Femur (tissue), 1 donor: ENCODE measurements around the gene CDH23.

Experiments
- DNase-seq: peaks from one replicate; pipeline ENCODE4 v3.0.0-alpha.2; 2017

The CDH23 gene

DNA sequence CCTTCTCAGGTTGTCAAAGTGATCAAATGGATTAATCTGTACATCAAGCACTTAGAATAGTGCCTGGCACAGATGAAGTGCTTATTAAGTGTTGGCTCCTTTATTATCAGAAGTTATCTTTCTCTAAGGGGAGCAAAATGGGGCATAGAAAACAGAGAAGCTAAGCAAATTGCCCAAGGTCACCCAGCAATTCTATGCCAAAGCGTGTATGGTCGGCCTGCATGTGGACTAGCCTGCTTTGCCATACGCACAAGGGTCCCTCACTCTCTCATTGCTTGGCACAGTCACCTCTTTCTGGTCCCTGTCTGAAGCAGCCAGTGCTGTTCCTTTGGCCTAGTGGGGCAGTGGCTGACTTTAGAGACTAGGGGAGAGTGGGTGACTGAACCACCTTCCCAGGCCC is 45.3 kb downstream of the CDH23 start:
- DNase-seq, result no peak

DNA sequence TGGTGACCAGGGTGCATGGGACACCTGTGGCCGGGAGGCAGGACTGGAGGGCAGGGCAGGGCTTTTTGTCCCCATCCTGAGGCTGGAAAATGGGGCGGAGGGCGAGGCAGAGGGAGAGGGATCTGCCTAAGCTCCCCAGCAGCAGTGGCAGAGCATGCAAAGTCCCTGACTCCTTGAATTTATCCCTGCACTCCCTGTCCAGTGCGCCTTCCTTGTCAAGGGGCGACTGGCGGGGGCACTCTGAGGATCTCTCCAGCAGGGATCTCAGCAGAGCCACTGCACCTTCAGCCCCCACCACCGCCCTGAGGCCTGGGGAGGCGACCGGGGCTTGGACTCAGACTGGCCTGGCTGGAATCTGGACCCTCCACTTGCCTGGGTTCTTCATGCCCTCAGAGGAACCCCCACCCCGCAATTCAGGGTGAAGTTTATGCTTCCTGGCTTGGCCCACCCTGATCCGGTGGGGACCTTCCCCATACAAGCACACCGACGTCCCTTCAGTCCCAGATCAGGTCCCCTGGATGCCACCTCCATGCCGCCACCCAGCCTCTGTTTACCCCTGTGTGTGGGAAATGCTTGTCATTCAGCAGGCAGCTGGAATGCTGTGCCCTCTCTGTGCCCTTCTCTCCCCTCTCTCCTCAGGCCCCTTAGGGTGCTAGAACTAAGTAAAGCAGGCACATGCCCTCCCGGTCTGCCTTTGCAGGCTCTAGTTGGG is 46.3 kb downstream of the CDH23 start:
- DNase-seq, result no peak

DNA sequence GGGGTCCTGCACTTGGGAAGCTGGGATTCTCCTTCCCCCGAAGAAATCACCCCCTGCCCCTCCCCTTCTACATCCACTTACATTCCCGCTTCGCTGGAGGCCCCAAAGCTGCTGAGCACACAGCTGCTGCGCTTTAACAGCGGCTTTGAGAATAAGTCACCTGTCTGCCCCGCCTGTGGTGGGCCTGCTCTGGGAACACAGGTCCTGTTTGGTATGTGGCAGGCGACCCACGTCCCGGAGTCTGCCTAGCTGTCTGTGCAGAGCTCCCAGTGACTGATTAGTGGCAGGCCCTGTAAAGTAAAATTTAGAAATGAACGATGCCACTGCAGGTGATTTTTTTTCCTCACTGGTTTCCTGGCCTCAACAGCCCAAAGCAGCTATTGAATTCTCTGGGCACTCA is 47.0 kb downstream of the CDH23 start:
- no peak for DNase-seq

DNA sequence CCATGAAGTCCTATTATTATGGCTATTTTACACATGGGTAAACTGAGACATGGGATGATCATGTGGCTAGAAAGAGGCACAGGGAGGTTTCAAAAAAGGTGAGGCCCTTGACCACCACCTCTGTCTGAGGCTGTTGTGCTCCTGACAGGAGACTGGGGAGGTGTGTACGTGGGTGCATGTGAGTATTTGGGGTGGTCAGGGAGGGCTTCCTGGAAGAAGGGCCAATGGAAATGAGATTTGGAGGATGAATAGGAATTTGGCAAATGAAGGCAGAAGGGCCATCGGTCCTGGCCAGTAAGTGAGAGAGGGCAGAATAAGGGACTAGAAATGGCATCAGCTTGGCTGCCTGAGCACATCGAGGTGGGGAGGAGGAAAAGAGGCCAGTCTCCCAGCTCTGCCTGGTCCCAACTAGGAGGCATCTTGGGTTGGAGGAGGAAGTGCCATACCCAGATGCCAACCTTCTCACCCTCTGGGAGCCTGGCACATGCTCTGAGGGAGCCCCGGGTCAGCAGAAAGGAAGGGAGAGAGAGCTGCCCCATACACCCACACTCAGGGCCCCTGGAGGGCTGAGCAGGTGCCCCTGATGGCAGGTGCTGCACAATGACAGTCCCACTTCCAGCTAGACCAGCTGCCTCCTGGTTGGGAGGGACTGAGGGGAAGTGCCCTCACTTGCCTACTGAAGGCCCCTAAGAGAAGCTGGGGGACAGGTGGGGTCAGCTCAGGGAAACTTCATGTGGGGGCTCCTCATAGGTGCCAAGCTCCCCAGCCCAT is 47.7 kb downstream of the CDH23 start:
- no peak for DNase-seq

DNA sequence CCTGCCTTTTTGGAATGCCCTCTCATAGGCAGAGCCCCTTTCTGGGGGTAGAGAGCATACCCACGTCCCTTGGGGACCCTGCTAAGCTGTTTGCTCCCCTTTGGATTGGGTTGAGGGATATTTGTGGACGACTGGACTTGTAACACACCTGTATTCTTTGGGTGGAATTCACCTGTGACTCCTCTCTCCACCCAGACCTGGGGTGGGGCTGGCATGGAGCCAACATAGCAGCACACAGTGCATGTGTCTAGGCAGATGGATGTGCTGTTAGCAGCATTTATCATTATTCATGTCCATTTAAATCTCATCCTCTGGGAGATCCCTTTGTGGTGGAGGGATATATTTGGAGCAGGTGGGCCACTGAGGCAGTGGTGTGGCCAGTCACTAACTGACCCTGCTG is 51.0 kb downstream of the CDH23 start:
- DNase-seq, result no peak

DNA sequence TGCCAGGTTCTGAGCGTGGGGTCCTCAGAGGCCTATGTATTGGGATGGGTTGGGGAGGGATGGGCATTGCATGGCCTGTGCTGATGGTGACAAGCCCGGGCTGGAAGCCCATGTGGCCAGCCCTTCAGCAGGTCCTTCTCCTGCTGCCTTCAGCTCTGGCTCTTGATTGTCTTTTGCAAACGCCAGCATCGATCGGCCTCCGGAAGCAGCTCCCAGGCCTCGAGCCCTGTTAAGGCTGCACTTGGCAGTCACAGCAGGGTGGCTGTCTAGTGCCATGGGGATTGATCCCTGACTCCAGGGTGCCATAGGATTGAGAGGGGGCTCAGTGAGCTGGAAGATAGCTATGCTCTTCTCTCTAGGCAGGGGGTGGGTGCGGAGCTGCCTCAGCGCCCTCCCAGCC is 51.4 kb downstream of the CDH23 start:
- no peak for DNase-seq

DNA sequence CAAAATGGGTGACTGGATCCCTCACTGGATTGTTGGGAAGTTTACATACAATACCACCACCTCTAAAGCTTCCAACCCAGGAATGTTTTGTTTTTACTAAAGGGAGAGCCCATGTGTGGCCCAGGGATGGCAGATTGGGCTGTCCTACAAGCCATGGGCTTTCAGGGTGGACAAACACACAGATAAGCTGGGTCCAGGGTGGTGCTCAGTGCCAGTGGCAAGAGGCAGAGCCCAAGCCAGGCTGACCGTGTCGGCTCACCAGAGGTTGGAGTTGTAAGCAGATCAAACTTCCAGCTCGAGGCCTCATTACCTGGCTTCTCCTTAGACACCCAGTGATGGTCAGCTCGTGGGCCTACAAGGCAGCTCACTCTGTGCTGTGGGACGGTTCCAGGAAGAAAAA is 52.3 kb downstream of the CDH23 start:
- DNase-seq, result no peak

DNA sequence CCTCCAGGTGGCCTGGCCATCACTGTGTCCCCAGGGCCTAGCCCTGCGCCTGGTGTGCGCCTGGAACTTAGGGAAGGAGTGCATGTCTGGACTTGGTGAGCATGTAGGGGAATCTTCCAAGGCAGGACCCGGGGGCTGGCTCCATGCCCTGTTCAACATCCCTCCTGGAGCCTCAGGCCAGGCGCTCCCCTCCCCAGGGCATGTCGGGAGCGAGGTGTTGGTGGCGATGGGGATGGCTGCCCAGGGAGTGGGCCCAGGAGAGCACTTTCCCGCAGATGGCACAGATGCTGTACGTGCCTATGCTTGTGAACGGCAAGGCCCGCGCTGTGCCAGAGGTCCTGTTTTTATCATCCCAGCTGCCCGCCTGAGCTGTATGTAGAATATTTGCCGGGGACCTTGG is 55.0 kb downstream of the CDH23 start:
- DNase-seq, result no peak

DNA sequence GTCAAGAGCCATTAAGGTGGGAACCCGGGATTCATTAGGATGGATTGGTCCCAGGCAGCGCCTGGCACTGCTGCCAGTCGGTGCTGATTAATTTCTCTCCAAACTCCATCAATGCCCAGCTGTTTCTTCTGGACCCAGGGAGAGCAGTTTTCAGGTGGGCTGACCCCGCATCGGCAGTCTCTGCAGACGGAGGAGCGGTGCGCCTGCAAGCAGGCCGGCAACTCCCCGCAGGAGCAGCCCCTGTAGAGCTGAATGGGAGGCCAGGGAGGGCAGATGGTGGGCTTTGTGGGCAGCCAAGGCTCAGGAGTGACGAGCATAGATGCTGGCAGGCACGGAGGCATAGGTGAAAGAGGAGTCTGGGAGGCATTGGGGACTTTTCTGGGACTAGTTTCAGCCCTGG is 56.5 kb downstream of the CDH23 start:
- no peak for DNase-seq

DNA sequence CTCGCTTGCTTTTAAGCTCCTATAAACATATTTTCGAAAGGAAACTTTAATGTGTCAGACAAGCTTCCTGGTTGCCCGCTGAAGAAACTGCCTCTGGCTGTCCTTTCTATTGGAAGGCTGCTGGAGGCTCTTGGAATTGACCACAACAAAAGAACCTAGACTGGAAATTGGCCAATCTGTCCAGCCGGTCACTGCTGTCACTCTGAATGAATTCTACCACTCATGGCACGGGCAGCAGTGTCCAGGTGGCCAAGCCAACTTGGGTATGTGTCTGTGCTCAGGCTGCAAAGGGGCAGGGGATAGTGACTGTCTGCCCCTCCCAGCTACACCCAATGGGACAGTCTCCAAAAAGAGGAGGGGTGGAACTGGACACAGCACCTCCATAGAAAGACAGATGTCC is 57.6 kb downstream of the CDH23 start:
- no peak for DNase-seq

DNA sequence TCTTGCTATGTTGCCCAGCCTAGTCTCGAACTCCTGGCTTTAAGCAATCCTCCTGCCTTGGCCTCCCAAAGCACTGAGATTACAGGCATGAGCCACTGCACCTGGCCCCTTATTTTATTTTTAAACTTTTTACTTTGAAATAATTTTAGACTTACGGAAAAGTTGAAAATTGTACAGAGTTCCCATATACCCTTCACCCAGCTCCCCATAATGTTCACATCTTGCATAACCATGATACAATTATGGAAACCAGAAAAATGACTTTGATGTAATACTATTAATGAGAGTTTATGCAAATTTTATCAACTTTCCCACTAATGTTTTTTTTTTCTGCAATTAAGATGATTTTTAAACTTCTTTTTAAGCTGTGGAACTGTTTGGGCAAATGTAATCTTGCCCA is 58.3 kb downstream of the CDH23 start:
- DNase-seq, result no peak

DNA sequence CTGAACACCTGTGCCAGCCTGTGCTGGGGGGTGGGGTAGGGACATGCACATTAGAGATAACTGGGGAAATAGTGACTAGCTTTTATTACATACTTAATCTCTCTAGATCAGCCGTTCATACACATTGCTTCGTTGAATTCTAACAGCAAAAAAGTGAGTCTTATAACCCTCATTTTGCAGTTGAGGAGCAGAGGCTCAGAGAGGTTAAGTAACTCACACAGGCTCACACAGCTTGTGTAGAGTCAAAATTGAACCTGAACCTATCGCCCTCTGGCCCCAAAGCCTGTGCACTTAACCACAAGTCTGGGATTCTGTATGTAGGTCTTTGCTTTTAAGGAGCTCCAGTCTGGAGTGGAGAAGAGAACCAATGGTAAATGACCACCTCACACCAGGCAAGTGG is 59.9 kb downstream of the CDH23 start:
- no peak for DNase-seq

DNA sequence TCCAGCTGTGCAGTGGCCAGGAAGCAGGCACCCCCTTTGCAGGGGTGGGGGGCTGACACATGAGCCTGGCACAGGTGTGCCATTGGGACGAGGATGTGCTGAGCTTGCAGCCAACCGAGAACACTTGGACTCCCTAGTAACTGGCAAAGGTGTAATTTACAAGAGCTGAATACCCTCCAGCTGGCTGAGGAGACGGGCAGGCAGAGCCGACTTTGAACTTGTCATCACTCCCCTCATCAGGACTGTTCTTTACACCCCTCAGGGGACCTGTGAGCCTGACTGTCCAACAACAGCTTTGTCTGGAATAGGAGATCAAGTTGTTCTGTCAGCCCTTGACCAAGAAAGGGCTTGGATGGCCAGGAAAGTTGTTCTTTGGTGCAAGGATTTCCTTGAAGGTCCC is 61.2 kb downstream of the CDH23 start:
- no peak for DNase-seq

DNA sequence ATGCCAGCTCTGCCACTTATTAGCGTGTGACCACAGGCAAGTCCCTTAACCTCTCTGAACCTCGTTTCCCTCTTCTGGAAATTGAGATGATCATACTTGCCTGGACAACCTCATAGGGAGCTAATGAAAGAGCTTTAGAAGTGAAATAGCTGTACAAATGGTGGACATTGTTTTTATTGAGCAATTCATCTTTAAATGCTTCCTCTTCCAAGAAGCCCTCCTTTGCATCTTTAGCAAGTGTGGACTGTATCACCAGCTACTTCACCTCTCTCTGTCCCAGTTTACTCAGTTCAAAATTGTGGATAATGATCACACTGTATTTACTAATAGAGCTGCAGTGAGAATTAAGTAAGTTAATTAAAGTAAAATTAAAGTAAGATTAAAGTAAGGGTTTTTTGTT is 61.7 kb downstream of the CDH23 start:
- DNase-seq, result no peak

DNA sequence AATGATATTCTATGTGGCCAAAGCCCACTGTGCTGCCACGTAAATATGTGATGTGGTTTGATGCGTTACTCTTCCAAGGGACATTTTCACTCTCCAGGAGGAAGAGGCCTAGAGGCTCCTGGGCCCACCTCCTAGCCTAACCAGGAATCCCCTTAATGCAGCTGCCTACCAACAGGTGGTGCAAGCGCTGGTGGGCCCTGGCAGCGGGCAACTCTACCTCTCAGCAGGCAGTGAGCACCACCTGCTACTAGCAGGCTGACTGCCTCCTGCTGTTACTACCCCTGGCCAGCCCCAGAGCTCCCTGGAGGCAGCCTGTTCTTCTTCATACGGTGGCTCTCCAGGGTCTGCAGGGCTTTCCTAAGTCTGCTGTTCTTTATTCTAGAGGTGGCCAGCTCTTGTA is 62.8 kb downstream of the CDH23 start:
- DNase-seq, result no peak

DNA sequence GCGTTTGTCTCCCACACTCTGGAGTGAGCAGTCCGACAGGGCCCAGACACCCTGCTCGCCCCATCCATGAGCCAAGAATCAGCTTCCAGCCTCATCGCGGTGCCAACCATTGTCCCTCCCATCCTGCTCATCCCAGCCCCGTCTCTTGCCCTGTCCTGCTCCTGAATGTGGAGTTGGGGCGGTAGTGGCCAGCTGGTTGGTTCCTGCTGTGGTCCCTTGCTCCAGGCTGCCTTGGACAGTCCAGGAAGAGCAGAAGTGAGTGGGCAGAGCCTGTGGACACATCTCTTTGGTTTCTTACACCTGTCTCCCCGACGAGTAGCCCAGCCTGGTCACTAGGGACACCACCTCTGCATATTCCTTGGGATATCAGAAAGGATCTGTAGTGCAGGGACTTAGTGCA is 63.9 kb downstream of the CDH23 start:
- DNase-seq, result no peak

DNA sequence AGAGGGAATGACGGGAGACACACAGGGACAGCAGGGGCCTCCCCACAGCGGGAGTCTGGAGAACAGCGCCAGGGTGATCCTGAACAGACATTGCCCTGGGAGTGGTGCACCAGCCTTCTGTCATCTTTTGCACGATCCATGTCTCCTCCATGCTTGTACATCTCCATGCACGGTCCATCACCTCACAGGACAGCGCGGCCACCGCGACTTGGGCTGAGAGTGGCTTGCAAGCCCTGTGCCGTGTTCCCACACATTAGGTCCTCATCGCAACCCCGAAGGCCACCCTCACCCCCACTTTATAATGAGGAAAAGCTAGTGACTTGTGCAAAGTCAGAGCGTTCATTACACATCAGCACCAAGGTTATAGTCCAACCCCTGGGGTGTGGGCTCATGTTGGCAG is 64.7 kb downstream of the CDH23 start:
- no peak for DNase-seq

DNA sequence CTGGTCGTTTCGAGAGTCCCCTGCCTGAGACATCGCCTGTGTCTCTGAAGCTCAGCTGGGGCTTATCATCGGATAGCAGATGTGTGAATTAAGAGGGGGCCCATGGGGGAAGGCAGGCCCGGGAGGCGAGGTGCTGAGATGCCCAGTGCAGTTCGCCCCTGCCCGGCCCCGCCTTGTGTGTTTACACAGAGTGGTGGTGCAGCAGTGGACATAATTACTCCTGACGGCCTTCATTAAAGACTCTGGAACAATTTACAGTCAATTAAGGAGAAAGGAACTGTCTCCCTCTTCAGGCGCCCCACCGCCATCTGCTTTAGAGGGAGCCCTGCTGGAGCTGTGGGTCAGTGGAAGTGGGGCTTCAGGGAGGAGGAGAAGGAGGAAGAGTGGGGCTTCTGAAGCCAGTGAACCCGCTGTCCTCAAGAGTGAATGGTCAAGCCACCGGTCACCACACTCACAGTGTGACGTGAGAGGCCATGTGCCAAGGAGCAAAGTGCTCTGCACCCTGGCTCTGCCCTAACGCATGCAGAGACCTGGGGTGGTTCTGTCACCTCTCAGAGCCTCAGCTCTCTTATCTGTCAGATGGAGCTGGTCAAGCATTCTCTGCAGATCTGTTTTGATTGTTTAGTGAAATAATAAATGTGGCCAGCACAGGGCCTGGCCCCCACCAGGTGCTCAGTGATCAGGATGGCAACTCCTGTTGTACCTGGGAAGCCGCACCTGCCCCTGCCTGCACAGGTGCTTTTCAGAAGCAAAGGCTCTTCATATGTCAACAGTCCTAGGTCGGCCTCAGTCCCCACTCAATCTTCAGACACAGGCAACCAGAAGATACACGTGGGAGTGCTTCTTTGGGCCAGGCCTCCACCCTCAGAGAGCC is 65.6 kb downstream of the CDH23 start:
- DNase-seq, result no peak

DNA sequence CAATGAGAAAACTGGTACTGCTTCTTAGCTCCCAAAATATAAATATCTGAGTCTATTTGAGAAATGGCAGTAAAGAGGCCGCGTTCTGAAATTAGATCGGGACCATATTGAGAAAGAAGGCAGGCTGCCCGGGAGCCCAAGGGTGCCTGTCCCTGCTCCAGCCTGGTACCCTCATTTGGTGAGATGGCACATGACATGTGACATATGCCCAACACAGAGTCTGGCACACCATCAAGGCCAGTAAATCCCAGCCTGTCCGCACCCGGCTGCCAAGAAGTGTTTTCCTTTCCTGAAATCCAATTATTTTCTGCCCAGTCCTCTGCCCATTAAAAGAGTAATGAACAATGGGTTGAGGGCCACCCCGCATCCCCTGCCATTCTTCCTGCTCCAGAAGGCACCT is 66.4 kb downstream of the CDH23 start:
- no peak for DNase-seq

DNA sequence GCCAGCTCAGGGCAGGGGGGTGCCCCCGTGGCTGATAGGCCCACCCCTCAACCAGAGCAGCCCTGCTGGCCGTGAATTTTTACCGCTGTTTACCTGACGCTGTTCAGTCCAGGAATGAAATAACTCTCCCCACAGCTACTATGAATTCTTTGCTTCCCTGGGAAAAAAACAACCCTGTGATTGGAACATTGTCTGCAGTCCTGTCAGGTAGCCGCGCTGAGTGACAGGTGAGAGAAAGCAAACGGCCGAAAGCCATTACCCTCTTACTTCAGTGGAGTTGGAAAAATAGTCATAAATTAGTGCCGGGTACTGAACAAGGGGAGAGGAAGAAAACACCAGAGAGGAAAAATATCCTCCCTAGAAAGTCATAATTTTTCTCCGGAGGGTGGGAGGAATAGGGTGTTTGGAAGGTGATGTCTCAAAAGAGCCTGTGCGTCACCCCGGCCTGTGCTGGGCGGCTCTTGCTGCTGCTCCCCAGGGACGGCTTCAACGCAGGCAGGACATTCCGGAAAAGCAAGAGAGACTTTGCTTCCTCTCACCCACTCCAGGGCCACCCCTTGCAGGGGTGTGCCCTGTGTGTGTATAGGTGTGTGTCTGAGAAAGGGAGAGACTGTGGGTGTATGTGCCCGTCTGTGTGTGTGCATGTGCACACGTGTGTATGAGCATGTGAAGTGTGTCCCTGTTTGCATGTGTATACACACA is 69.0 kb downstream of the CDH23 start:
- DNase-seq, result no peak

DNA sequence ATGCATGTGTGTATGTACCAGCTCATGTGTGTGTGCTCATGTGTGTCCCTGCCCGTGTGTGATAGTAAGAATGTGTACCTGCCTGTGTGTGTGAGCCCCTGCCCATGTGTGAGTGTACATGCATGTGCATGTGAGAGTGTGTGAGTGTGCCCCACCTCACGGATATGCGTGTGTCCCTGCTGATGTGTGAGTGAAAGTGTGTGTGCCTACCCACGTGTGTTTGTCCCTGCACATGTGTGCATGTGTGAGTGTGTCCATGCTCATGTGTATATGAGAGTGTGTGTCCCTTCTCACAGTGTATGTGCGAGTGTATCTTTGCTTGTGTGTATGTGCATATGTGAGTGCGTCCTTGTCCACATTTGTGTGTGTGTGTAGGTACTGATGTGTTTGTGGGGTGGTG is 69.6 kb downstream of the CDH23 start:
- no peak for DNase-seq

DNA sequence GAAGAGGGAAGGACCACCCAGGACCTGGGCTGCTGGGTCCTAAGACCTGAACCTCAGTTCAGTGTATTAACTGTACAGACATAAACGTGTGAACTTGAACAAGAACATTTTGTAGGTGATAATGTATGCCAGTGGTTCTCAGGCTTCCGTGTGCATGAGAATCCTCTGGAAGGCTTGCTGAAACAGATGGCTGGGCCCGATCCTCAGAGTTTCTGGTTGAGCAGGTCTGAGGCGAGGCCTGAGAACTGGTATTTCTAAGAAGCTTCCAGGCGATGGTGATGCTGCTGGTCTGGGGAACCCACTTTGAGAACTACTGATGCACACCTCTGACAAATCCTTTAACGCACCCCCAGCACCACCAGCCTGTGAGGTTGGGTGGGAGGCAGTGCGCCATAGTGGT is 70.4 kb downstream of the CDH23 start:
- no peak for DNase-seq
